ENCODE data around the gene UNC5CL.
A peak's percentile ranks its signal among the peaks of the same experiment; 100 is the strongest.

UNC5CL gene

DNA sequence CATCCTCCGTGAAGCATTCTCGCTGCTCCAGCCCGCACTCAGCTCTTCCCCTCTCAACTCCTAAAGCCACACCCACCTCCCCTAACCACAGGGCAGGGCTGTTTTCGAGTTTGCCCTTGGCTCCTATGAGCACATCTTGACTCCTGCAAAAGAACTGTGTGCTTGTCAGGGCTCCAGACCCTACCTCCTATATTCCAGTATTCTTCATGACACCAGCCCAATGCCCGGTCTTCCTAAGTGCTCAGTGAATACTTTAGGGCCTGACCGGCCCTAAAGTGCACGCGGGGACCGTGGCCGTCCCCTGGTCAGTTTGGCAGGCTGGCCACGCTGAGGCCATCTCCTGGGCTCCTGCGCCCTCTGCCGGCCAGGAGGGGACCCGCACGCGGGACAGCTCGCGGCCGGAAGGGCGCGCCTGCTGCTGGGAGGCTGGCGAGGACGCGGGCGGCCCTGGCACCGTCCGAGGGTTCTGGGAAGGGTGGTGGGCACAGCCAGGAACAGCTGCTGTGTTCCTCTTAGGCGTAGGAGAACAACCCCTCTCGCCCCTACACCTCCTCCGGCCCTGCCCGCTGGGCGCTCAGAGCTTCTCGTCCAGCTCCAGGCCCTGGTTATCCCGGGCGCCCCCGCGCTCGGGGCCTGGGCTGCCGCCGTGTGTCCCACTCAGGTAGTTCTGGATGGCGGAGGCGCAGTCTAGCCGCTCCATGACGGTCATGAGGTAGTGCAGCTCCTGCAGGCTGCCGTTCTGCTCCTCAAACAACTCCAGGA, 11.0 kb downstream of the UNC5CL start:
- Histone ChIP-seq H2BK120ac (ENCODE audit: low read depth, low read length) (peak overlapping the region; percentile 55), H2AK5ac (ENCODE audit: low read length, severe bottlenecking) (no peak overlapping the region), H3K27me3 (ENCODE audit: control insufficient read depth in 1 of 2, insufficient read depth in 1 of 2, low read length in 2 of 2) (peaks cover 0 to 31% of the 10 kb centered on the region in 2 experiments), H3K23ac (ENCODE audit: low read length in 2 of 2) (no peak overlapping the region), H3K18ac (ENCODE audit: low read depth in 1 of 2, low read length in 2 of 2) (peak overlapping the region; percentile 75 to 85), H2AFZ (ENCODE audit: low read depth, low read length) (peak overlapping the region; percentile 77), H3K27ac (ENCODE audit: low read length, poor library complexity, severe bottlenecking) (peak overlapping the region; percentile 47), H3K36me3 (ENCODE audit: control insufficient read depth in 1 of 2, insufficient read depth in 2 of 2, low read depth in 1 of 2, low read length in 2 of 2) (no peaks in the 10 kb centered on the region), H2BK5ac (ENCODE audit: low read depth, low read length, poor library complexity, severe bottlenecking) (no peak overlapping the region), H3K79me1 (replicated peaks; ENCODE audit: low read length, poor library complexity, severe bottlenecking) (no peaks in the 10 kb centered on the region), H3K4me3 (ENCODE audit: insufficient read depth in 1 of 2, low read depth in 1 of 2, low read length in 2 of 2) (peak overlapping the region; percentile 60 to 76), H4K8ac (ENCODE audit: low read length) (peak overlapping the region; percentile 97), H3K4me1 (ENCODE audit: control insufficient read depth, insufficient read depth, low read depth, low read length) (peaks cover 9% of the 10 kb centered on the region), H3K9me3 (ENCODE audit: control insufficient read depth, low read length) (no peaks in the 10 kb centered on the region), H2BK15ac (ENCODE audit: low read depth, poor library complexity, severe bottlenecking) (peak overlapping the region; percentile 31), H3K4ac (ENCODE audit: low read depth in 1 of 2, low read length in 2 of 2) (peak overlapping the region in 1 of 2 experiments; percentile 21), H2BK12ac (ENCODE audit: low read length in 2 of 2) (peak overlapping the region in 1 of 2 experiments; percentile 67), H4K91ac (ENCODE audit: low read length) (peak overlapping the region; percentile 92), H3K9ac (ENCODE audit: low read length) (peak overlapping the region; percentile 88), H3K14ac (ENCODE audit: low read length in 2 of 2) (peak overlapping the region in 1 of 2 experiments; percentile 30), H3K4me2 (ENCODE audit: low read length, poor library complexity, severe bottlenecking) (peak overlapping the region; percentile 65)
- 2% methylated on average over 32 of the region's 45 CpGs for WGBS
- peak; percentile 73 for DNase-seq

DNA sequence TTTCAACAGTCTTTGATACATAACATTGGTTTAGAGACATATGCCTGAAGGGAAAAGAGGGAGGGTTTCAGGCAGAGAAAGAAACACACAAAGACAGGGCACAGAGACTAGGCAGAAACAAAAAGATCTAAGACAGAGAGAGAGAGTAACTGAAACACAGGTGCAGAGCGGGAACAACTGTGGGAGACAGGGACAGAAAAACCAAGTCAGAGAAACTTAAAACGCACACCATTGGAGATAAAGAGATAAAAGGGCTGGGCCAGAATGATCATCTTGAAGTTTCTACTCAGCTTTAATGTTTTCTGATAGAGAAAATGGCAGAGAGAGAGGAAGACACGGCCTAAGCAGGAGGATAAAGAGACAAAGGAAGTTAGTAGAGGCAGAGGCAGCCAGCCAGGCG, 11.8 kb downstream of the UNC5CL start:
- DNase-seq: no peak
- no peak overlapping the region for H3K23ac ChIP-seq (ENCODE audit: low read length in 2 of 2)
- H3K4me2 ChIP-seq (ENCODE audit: low read length, poor library complexity, severe bottlenecking): peak overlapping the region; percentile 65
- H3K18ac ChIP-seq (ENCODE audit: low read depth in 1 of 2, low read length in 2 of 2): peak overlapping the region in 1 of 2 experiments; percentile 85
- peak overlapping the region; percentile 54 for H2BK15ac ChIP-seq (ENCODE audit: low read depth, poor library complexity, severe bottlenecking)
- H2AK5ac ChIP-seq (ENCODE audit: low read length, severe bottlenecking): no peak overlapping the region
- no peaks in the 10 kb centered on the region for H3K79me1 ChIP-seq (replicated peaks; ENCODE audit: low read length, poor library complexity, severe bottlenecking)
- no peaks in the 10 kb centered on the region for H3K36me3 ChIP-seq (ENCODE audit: control insufficient read depth in 1 of 2, insufficient read depth in 2 of 2, low read depth in 1 of 2, low read length in 2 of 2)
- H3K9me3 ChIP-seq (ENCODE audit: control insufficient read depth, low read length): no peaks in the 10 kb centered on the region
- H4K91ac ChIP-seq (ENCODE audit: low read length): no peak overlapping the region
- peaks cover 9% of the 10 kb centered on the region for H3K4me1 ChIP-seq (ENCODE audit: control insufficient read depth, insufficient read depth, low read depth, low read length)
- peak overlapping the region; percentile 9 for H2BK120ac ChIP-seq (ENCODE audit: low read depth, low read length)
- H2BK5ac ChIP-seq (ENCODE audit: low read depth, low read length, poor library complexity, severe bottlenecking): no peak overlapping the region
- H3K4me3 ChIP-seq (ENCODE audit: insufficient read depth in 1 of 2, low read depth in 1 of 2, low read length in 2 of 2): peak overlapping the region; percentile 60 to 76
- peak overlapping the region; percentile 88 for H3K9ac ChIP-seq (ENCODE audit: low read length)
- peak overlapping the region; percentile 21 to 26 for H3K4ac ChIP-seq (ENCODE audit: low read depth in 1 of 2, low read length in 2 of 2)
- H3K27me3 ChIP-seq (ENCODE audit: control insufficient read depth in 1 of 2, insufficient read depth in 1 of 2, low read length in 2 of 2): peaks cover 0 to 31% of the 10 kb centered on the region in 2 experiments
- peak overlapping the region; percentile 77 for H2AFZ ChIP-seq (ENCODE audit: low read depth, low read length)
- WGBS: 40% methylated on average over 4 of the region's 4 CpGs
- H4K8ac ChIP-seq (ENCODE audit: low read length): peak overlapping the region; percentile 88
- peak overlapping the region in 1 of 2 experiments; percentile 75 for H3K14ac ChIP-seq (ENCODE audit: low read length in 2 of 2)
- H2BK12ac ChIP-seq (ENCODE audit: low read length in 2 of 2): no peak overlapping the region
- peak overlapping the region; percentile 47 for H3K27ac ChIP-seq (ENCODE audit: low read length, poor library complexity, severe bottlenecking)

- H2AFZ ChIP-seq (ENCODE audit: low read depth, low read length): no peak overlapping the region
- H3K4me3 ChIP-seq (ENCODE audit: insufficient read depth in 1 of 2, low read depth in 1 of 2, low read length in 2 of 2): no peak overlapping the region
- peak overlapping the region; percentile 59 for H2AK5ac ChIP-seq (ENCODE audit: low read length, severe bottlenecking)
- H3K4ac ChIP-seq (ENCODE audit: low read depth in 1 of 2, low read length in 2 of 2): no peak overlapping the region
- H3K9me3 ChIP-seq (ENCODE audit: control insufficient read depth, low read length): no peaks in the 10 kb centered on the region
- no peak for DNase-seq
- no peak overlapping the region for H3K14ac ChIP-seq (ENCODE audit: low read length in 2 of 2)
- peaks cover 0 to 20% of the 10 kb centered on the region in 2 experiments for H3K27me3 ChIP-seq (ENCODE audit: control insufficient read depth in 1 of 2, insufficient read depth in 1 of 2, low read length in 2 of 2)
- H3K27ac ChIP-seq (ENCODE audit: low read length, poor library complexity, severe bottlenecking): no peak overlapping the region
- H3K4me2 ChIP-seq (ENCODE audit: low read length, poor library complexity, severe bottlenecking): no peak overlapping the region
- no peak overlapping the region for H2BK5ac ChIP-seq (ENCODE audit: low read depth, low read length, poor library complexity, severe bottlenecking)
- no peak overlapping the region for H2BK12ac ChIP-seq (ENCODE audit: low read length in 2 of 2)
- no peak overlapping the region for H4K91ac ChIP-seq (ENCODE audit: low read length)
- H2BK15ac ChIP-seq (ENCODE audit: low read depth, poor library complexity, severe bottlenecking): no peak overlapping the region
- no peak overlapping the region for H3K9ac ChIP-seq (ENCODE audit: low read length)
- no peaks in the 10 kb centered on the region for H3K36me3 ChIP-seq (ENCODE audit: control insufficient read depth in 1 of 2, insufficient read depth in 2 of 2, low read depth in 1 of 2, low read length in 2 of 2)
- H3K79me1 ChIP-seq (replicated peaks; ENCODE audit: low read length, poor library complexity, severe bottlenecking): no peaks in the 10 kb centered on the region
- H3K4me1 ChIP-seq (ENCODE audit: control insufficient read depth, insufficient read depth, low read depth, low read length): peaks cover 12% of the 10 kb centered on the region
- 95% methylated on average over 3 of the region's 3 CpGs for WGBS
- H3K23ac ChIP-seq (ENCODE audit: low read length in 2 of 2): no peak overlapping the region
- no peak overlapping the region for H3K18ac ChIP-seq (ENCODE audit: low read depth in 1 of 2, low read length in 2 of 2)
- H4K8ac ChIP-seq (ENCODE audit: low read length): no peak overlapping the region
- no peak overlapping the region for H2BK120ac ChIP-seq (ENCODE audit: low read depth, low read length)
Measured at GRCh38 chr6:41025966-41026530, 13.0 kb downstream of the UNC5CL start.

GRCh38 chr6:41023114-41023513, 15.9 kb downstream of the UNC5CL start:
- H3K4me2 ChIP-seq (ENCODE audit: low read length, poor library complexity, severe bottlenecking): no peak overlapping the region
- no peak overlapping the region for H4K8ac ChIP-seq (ENCODE audit: low read length)
- peaks cover 7% of the 10 kb centered on the region for H3K4me1 ChIP-seq (ENCODE audit: control insufficient read depth, insufficient read depth, low read depth, low read length)
- no peak overlapping the region for H3K14ac ChIP-seq (ENCODE audit: low read length in 2 of 2)
- no peaks in the 10 kb centered on the region for H3K79me1 ChIP-seq (replicated peaks; ENCODE audit: low read length, poor library complexity, severe bottlenecking)
- no peak overlapping the region for H2AFZ ChIP-seq (ENCODE audit: low read depth, low read length)
- no peak for DNase-seq
- H3K27ac ChIP-seq (ENCODE audit: low read length, poor library complexity, severe bottlenecking): no peak overlapping the region
- H3K23ac ChIP-seq (ENCODE audit: low read length in 2 of 2): no peak overlapping the region
- no peak overlapping the region for H2BK12ac ChIP-seq (ENCODE audit: low read length in 2 of 2)
- no peaks in the 10 kb centered on the region for H3K36me3 ChIP-seq (ENCODE audit: control insufficient read depth in 1 of 2, insufficient read depth in 2 of 2, low read depth in 1 of 2, low read length in 2 of 2)
- H3K4me3 ChIP-seq (ENCODE audit: insufficient read depth in 1 of 2, low read depth in 1 of 2, low read length in 2 of 2): no peak overlapping the region
- H3K27me3 ChIP-seq (ENCODE audit: control insufficient read depth in 1 of 2, insufficient read depth in 1 of 2, low read length in 2 of 2): no peaks in the 10 kb centered on the region
- peaks cover 9% of the 10 kb centered on the region for H3K9me3 ChIP-seq (ENCODE audit: control insufficient read depth, low read length)
- H3K9ac ChIP-seq (ENCODE audit: low read length): no peak overlapping the region
- whole genome bisulfite sequencing: 97% methylated on average over 3 of the region's 3 CpGs
- no peak overlapping the region for H2BK120ac ChIP-seq (ENCODE audit: low read depth, low read length)
- no peak overlapping the region for H3K4ac ChIP-seq (ENCODE audit: low read depth in 1 of 2, low read length in 2 of 2)
- H2AK5ac ChIP-seq (ENCODE audit: low read length, severe bottlenecking): no peak overlapping the region
- H2BK15ac ChIP-seq (ENCODE audit: low read depth, poor library complexity, severe bottlenecking): no peak overlapping the region
- H4K91ac ChIP-seq (ENCODE audit: low read length): no peak overlapping the region
- H3K18ac ChIP-seq (ENCODE audit: low read depth in 1 of 2, low read length in 2 of 2): no peak overlapping the region
- H2BK5ac ChIP-seq (ENCODE audit: low read depth, low read length, poor library complexity, severe bottlenecking): no peak overlapping the region

Data from mesenchymal stem cell (in vitro differentiated cells and primary cell).